HepG2 (cell line): Measurements from ENCODE around the gene PHKG1. TPM values are rescaled to one million over a fixed set of nuclear protein-coding genes. Genes with fewer than 3 reads are reported as not detected.

ENCODE experiments used
- AHR ChIP-seq: IDR thresholded peaks from 2 replicates; pipeline ENCODE4 v1.6.1; 2018; ENCODE audit warnings: missing genetic modification reagents, missing compliant biosample characterization
- BATF2 ChIP-seq: sonication (generic); formaldehyde crosslinking; IDR thresholded peaks from 2 replicates; pipeline ENCODE4 v1.8.0; 2022; ENCODE audit warnings: mild to moderate bottlenecking, missing genetic modification reagents, moderate library complexity
- CCAR2 ChIP-seq: fragments of 200-400 bp; formaldehyde crosslinking; optimal IDR thresholded peaks from 2 replicates; pipeline ENCODE3; 2018; ENCODE audit warnings: low read depth, mild to moderate bottlenecking, low read length, moderate library complexity
- CENPT ChIP-seq: sonication (generic); formaldehyde crosslinking; IDR thresholded peaks from 2 replicates; pipeline ENCODE4 v1.8.0; 2022; ENCODE audit warnings: low read depth, mild to moderate bottlenecking, moderate library complexity, missing genetic modification reagents
- ELF3 ChIP-seq: IDR thresholded peaks from 2 replicates; pipeline ENCODE4 v1.6.1; 2016; ENCODE audit warnings: missing genetic modification reagents, missing compliant biosample characterization
- HNRNPK ChIP-seq: fragments of 200-400 bp; formaldehyde crosslinking; IDR thresholded peaks from 2 replicates; pipeline ENCODE4 v1.6.1; 2018; ENCODE audit warnings: low read length, low read depth, moderate library complexity, mild to moderate bottlenecking; ENCODE audit not compliant: poor library complexity, severe bottlenecking
- JUND ChIP-seq: sonication (generic); formaldehyde crosslinking; IDR thresholded peaks from 2 replicates; pipeline ENCODE4 v1.8.0; 2022; ENCODE audit warnings: mild to moderate bottlenecking, missing genetic modification reagents
- LRRFIP1 ChIP-seq: sonication (generic); formaldehyde crosslinking; conservative IDR thresholded peaks from 2 replicates; pipeline ENCODE4 v1.4.0; 2020; ENCODE audit warnings: missing genetic modification reagents
- MBD4 ChIP-seq: IDR thresholded peaks from 2 replicates; pipeline ENCODE4 v1.6.1; 2012; ENCODE audit warnings: low read length, inconsistent platforms, borderline replicate concordance
- MEIS2 ChIP-seq: sonication (generic); formaldehyde crosslinking; IDR thresholded peaks from 2 replicates; pipeline ENCODE4 v1.9.0; 2021; ENCODE audit warnings: mild to moderate bottlenecking, missing genetic modification reagents
- SP2 ChIP-seq: sonication (generic); formaldehyde crosslinking; IDR thresholded peaks from 2 replicates; pipeline ENCODE4 v1.5.1; 2020; ENCODE audit warnings: mild to moderate bottlenecking, missing genetic modification reagents
- TEAD3 ChIP-seq: optimal IDR thresholded peaks from 2 replicates; pipeline ENCODE3; 2016; ENCODE audit warnings: borderline replicate concordance
- TRIM24 ChIP-seq: sonication (generic); formaldehyde crosslinking; IDR thresholded peaks from 2 replicates; pipeline ENCODE4 v1.8.0; 2022; ENCODE audit warnings: mild to moderate bottlenecking, missing genetic modification reagents
- ZBTB7B ChIP-seq: sonication (generic); formaldehyde crosslinking; IDR thresholded peaks from 2 replicates; pipeline ENCODE4 v1.4.0; 2020; ENCODE audit warnings: missing genetic modification reagents
- ZC3H4 ChIP-seq: sonication (generic); formaldehyde crosslinking; IDR thresholded peaks from 2 replicates; pipeline ENCODE4 v1.4.0; 2020; ENCODE audit warnings: missing genetic modification reagents, borderline replicate concordance
- ZNF143 ChIP-seq: sonication (generic); formaldehyde crosslinking; IDR thresholded peaks from 2 replicates; pipeline ENCODE4 v1.4.0; 2020; ENCODE audit warnings: missing genetic modification reagents
- ZNF24 ChIP-seq: fragments of 450-650 bp; IDR thresholded peaks from 2 replicates; pipeline ENCODE4 v1.6.1; 2017; ENCODE audit warnings: antibody characterized with exemption, mild to moderate bottlenecking
- ZNF441 ChIP-seq: sonication (generic); formaldehyde crosslinking; IDR thresholded peaks from 2 replicates; pipeline ENCODE4 v1.7.0; 2021; ENCODE audit warnings: missing genetic modification reagents, borderline replicate concordance
- ZNF513 ChIP-seq: sonication (generic); formaldehyde crosslinking; conservative IDR thresholded peaks from 2 replicates; pipeline ENCODE4 v1.5.0; 2020; ENCODE audit warnings: missing genetic modification reagents
- ZNF83 ChIP-seq: sonication (generic); formaldehyde crosslinking; IDR thresholded peaks from 2 replicates; pipeline ENCODE4 v1.4.0; 2020; ENCODE audit warnings: missing genetic modification reagents, mild to moderate bottlenecking, borderline replicate concordance
- polyA plus RNA-seq, 8 experiments: library from polyadenylated mRNA; depleted of rRNA in 3 of 8; stranded (reverse) in 7 of 8; unstranded in 1 of 8; fragments of >200 nt; fragmentation: Illumina TruSeq in 4 of 8; extraction: Trizol in 4 of 8; gene quantifications; 2 replicates each; pipeline versions ENCODE4 v1.2.1 to v1.2.3, GENCODE V29; 2011 to 2016; ENCODE audit warnings: low read depth in 4 of 8, missing spikeins in 1 of 8, mixed read lengths in 1 of 8; ENCODE audit not compliant: insufficient read depth in 1 of 8
- total RNA-seq, 5 experiments: library from RNA; depleted of rRNA; stranded (reverse); fragments of >200 nt; fragmentation: Illumina TruSeq; extraction: Trizol; gene quantifications; 2 replicates each; pipeline ENCODE4 v1.2.3, GENCODE V29; 2016; ENCODE audit warnings: low read depth in 1 of 5
- TF ChIP-seq, protein P1 (sequence below): sonication (generic); formaldehyde crosslinking; IDR thresholded peaks from 2 replicates; pipeline ENCODE4 v1.8.0; 2022; ENCODE audit warnings: mild to moderate bottlenecking, missing genetic modification reagents, borderline replicate concordance
- TF ChIP-seq, protein P2 (sequence below): sonication (generic); formaldehyde crosslinking; IDR thresholded peaks from 2 replicates; pipeline ENCODE4 v1.8.1; 2023; ENCODE audit warnings: mild to moderate bottlenecking, missing genetic modification reagents

PHKG1 gene
- total and polyA plus RNA-seq, 2 of the 13 experiments (the other 11 are each of a cell fraction or from before 2014, with no cell fraction given), result 0.44 to 0.71 TPM

DNA sequence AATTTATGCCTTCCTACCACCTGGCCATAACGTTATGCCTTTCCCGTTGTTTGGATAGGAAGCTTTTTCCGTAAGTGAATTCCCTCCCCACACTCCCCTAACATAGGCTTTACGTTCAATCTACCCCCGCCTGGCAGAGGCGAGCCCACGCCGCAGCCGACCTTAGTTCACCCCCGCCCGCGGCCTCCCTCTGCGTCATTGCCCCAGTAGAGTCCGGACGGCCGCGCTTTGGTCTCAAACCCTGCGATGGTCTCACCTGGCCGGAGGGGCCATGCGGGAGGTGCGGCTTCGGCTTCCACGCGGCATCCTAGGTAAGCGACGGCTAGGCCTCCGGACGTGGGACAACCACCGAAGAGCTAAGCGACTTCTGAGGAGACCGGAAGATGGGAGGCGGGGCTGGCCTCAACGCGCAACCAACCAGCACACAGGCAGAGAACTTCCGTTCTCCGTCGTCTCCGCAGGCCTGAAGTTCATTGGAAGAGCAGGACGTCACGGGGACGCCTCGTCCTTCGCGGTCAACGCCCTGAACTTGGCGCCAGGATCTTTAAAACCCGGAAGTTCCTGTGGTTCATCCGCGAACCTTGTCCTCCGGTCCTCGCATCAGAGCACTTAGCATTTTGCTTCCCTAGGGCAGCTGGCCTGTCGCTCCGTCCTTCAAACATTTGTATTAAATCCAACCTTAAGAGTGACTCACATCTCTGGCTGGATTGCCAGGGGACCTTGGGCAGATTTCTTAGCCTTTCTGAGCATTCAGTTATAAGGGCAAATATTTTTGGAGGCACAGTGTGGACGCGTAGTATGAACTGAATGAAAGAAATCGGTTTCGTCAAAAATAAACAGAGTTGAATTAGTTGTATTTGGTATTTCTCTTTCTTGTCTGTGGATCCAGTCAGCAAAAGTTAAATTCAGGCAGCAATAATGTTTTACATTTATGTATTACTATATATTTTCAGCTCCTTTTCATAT lies 13.6 kb upstream of the PHKG1 start, which contains the start of gene CHCHD2 (continued):
- TF ChIP-seq, protein P1, sequence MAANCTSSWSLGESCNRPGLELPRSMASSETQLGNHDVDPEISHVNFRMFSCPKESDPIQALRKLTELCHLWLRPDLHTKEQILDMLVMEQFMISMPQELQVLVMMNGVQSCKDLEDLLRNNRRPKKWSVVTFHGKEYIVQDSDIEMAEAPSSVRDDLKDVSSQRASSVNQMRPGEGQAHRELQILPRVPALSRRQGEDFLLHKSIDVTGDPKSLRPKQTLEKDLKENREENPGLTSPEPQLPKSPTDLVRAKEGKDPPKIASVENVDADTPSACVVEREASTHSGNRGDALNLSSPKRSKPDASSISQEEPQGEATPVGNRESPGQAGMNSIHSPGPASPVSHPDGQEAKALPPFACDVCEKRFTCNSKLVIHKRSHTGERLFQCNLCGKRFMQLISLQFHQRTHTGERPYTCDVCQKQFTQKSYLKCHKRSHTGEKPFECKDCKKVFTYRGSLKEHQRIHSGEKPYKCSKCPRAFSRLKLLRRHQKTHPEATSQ (CRISPR knock-in tag), result peak; percentile 52; the same call in 1 of the 2 replicates
- TF ChIP-seq TEAD3, result peak; percentile 61
- peak; percentile 59; the same call in 1 of the 2 replicates for TF ChIP-seq ZNF441 (CRISPR knock-in tag)
- peak; percentile 90; the same call in 1 of the 2 replicates for TF ChIP-seq AHR (CRISPR knock-in tag)
- 0 out of 2 replicates have a peak, but pooled peaks have one; percentile 46 for TF ChIP-seq ZNF83 (CRISPR knock-in tag)
- TF ChIP-seq ZNF513 (CRISPR knock-in tag), result no peak
- no peak for TF ChIP-seq MBD4
- TF ChIP-seq ELF3, result peak; percentile 86
- TF ChIP-seq ZBTB7B (CRISPR knock-in tag), result no peak
- no peak for TF ChIP-seq CCAR2
- TF ChIP-seq ZC3H4 (CRISPR knock-in tag), result no peak
- no peak for TF ChIP-seq HNRNPK
- TF ChIP-seq MEIS2 (CRISPR knock-in tag), result peak; percentile 63; the same call in 1 of the 2 replicates
- no peak for TF ChIP-seq TRIM24 (CRISPR knock-in tag)
- TF ChIP-seq ZNF143 (CRISPR knock-in tag), result peak; percentile 26; the same call in 1 of the 2 replicates
- TF ChIP-seq, protein P2, sequence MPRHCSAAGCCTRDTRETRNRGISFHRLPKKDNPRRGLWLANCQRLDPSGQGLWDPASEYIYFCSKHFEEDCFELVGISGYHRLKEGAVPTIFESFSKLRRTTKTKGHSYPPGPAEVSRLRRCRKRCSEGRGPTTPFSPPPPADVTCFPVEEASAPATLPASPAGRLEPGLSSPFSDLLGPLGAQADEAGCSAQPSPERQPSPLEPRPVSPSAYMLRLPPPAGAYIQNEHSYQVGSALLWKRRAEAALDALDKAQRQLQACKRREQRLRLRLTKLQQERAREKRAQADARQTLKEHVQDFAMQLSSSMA (CRISPR knock-in tag), result no peak
- TF ChIP-seq ZNF24, result no peak; the same call in 1 of the 2 replicates
- peak; percentile 98 for TF ChIP-seq SP2 (CRISPR knock-in tag)
- no peak for TF ChIP-seq LRRFIP1 (CRISPR knock-in tag)
- no peak for TF ChIP-seq JUND (CRISPR knock-in tag)
- TF ChIP-seq CENPT (CRISPR knock-in tag), result no peak
- TF ChIP-seq BATF2 (CRISPR knock-in tag), result no peak
